MM.1S (cell line): ENCODE measurements around the gene RTP1.

Experiments
- CTCF ChIP-seq: fragments of 300-600 bp; sonication (generic); IDR thresholded peaks from 2 replicates; pipeline ENCODE4 v1.5.1; 2016; ENCODE audit warnings: antibody characterized with exemption, low read length, mixed read lengths
- EZH2 ChIP-seq: fragments of 300-600 bp; sonication (generic); optimal IDR thresholded peaks from 2 replicates; pipeline ENCODE3; 2017; ENCODE audit warnings: low read depth, mild to moderate bottlenecking, antibody characterized with exemption, low read length, mixed read lengths

- TF ChIP-seq CTCF: no peak; the same call in 1 of the 2 replicates
- TF ChIP-seq EZH2: no peak
These were observed 26.5 kb downstream of the RTP1 start for GRCh38 chr3:187223799-187224198.
